Peyer's patch (tissue), 4 donors: ENCODE measurements around the gene PYGO2.

ENCODE experiments used
- CTCF ChIP-seq, 6 experiments: fragments of 450-650 bp in 4 of 6; fragments of 200-600 bp in 2 of 6; sonication (generic) in 1 of 6; IDR thresholded peaks; one replicate each; pipeline ENCODE4 v1.5.1; 2017 to 2019; ENCODE audit warnings: antibody characterized with exemption in 6 of 6, mild to moderate bottlenecking in 3 of 6, moderate library complexity in 1 of 6
- POLR2A ChIP-seq, 2 donors: fragments of 450-650 bp; IDR thresholded peaks; one replicate each; pipeline ENCODE4 v1.5.1; 2017; ENCODE audit warnings: antibody characterized with exemption in 2 of 2, mild to moderate bottlenecking in 2 of 2, moderate library complexity in 2 of 2

GRCh38 chr1:154959426-154959780 is 2.2 kb downstream of the PYGO2 start:
- TF ChIP-seq POLR2A (IDR thresholded peaks at IDR 0.05) (no peak), CTCF (IDR thresholded peaks at IDR 0.05) (no peak)
